HG03159 (cell line): Measurements from ENCODE around the gene SMAD5.

Source experiments
- ATAC-seq: cut with Tn5 transposase; IDR thresholded peaks from one replicate; pipeline ENCODE4 v1.9.1; 2021; ENCODE audit warnings: mild to moderate bottlenecking, moderate library complexity; ENCODE audit not compliant: unreplicated experiment

SMAD5 gene

DNA sequence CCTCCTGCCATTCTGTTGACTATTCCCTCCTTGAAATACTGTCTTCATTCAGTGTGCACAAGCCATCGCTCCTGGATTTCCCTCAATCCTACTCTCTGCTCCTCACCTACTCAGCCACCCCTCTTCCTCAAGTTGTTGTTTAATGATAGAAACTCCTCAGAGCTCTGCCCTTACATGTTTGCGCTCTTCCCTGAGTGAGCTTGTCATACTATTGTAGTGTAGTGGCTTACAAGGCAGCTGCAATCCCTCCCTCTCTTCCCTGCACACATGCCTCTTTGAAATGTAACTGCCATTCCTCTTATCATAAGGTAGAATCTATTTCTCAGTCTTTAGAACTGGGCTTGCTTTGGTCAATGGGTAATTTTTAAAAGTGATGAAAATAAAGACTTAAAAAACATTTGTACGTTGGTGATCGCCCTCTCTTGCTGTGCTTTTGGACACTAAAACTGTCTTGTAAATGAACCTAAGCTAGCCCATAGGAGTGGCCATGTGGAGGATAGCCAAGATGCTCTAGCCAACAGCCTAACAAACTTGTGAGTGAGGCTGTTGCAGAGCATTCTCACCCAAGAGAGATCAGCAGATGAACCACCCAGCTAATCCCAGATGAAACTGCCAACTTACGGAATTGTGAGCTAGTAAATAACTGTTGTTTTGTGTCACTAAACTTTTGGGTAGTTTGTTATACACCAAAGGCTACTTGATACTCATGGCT, 18.1 kb upstream of the SMAD5 start:
- no peak for ATAC-seq

DNA sequence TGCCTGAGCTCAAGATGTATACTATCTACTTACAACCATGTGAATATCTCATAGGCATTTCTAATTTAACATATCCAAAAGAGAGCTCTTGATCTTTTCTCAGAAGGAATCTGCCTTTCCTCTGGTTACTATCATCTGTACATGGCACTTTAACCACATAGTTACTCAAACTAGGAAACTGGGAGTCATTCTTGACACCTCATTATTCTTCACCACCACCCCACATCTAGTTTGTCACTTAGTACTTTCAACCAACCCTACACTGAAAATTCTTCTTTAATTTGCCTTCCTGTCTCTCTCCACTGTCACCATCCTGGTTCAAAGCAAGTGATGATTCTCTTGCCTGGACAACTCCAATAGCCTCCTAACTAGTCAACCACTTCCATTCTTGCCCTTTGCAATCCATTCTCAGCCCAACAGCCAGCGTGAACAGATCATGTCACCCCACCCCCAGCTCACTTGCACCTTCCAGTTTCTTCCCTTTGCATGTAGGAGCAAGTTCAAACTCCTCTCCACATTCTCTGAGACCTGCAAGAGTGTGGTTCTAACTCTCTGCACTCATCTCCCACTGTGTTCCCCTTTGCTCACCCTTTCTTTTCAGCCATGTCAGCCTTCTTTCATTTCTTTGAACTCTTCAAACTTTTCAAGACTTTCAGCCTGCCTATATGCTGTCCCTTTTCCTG, 17.3 kb upstream of the SMAD5 start:
- no peak for ATAC-seq

DNA sequence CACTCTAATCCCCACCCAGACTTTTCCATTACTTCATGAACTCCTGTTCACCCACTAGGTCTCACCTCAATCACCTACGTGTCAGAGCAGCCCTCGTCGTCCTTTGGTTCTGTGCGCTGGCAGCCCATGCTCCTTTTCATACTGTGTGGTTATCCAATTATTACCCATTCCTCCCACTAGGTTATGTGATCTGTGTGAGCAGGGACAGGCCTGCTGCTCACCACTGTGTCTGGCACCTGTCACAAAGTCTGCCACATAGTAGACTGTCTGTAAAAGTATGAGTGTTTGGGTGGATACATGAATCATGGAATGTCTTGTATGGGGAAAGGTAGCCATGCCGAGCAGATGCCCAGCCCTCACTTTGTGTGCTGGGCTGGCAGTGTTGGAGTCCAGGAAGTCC, 12.1 kb upstream of the SMAD5 start:
- no peak for ATAC-seq

DNA sequence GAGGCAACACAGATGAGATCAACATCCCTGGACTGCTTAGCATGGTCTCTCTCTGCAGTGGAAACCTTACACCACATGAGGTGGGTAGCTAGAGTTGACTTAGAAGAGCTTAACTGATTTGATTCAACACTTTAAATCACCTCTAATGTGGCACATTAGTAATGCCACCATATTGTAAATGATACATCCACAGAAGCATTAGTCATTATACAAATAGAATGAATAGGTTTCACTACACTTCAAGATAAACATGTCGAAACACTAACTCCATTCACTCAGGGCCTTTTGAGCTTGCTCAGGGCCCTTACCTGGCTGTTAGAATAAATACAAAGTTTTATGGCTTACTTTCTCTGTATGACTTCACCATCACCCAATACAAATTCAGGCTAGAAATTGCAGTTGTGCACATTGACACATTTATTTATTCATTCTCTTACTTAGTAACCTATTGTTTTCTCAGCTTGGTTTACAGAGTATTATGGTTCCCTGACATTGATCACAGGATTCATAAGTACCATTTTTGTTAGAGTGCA, 9.3 kb upstream of the SMAD5 start:
- no peak for ATAC-seq

DNA sequence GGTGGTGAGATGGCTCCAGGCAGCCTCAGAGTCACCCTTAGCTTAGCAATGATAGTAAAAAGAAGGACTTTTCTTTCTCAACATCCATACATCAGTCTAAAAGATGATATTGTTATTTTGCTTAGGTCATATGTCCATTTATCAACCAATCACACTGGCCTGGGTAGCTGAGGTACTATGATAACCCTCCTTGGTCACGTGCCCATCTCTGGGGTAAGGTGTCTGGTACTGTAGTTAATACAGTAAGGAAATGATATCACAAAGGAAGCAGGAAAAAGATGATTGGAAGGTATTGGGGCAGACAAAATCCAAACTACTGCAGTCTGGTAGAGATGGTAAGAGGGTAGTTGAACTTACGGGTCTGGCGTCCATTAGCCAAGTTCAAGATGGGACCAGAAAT, 5.1 kb upstream of the SMAD5 start:
- no peak for ATAC-seq

DNA sequence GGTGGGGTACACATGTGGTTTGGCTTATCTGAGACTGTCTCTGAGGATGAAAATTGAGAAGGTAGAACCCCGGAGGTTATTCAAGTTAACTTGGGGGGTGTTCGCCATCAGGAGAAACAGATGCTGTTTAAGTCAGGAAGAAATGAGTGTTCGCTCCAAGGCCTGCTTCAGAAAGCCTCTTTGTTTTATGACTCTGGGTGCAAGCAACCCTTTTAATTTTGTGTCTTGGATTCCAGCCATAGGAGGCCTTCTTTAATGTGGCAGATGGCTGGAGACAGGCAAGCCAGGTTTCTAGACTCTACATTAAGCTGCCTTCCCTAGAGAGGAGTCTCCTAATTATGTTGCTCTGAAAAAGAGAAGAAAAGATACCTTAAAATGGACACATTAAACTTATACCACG, 4.2 kb upstream of the SMAD5 start:
- ATAC-seq: no peak

DNA sequence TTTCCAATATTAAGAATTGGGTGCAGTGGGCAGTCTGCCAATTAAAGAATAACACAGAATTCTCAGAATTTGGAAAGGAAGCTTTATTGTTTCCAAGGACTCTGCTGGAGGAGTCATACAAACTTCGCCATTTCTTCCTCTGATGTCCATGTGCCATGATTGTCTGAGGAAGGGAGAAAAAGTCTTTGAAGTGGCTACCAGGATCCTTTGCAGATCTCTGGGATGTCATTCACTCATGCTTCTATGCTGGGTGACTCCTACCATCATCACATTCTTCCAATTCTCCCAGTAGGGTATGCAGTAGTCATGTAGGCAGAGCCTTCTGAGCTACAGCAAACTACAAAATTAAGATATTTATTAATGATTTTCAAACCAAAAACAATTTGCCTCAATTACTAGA, 3.2 kb upstream of the SMAD5 start:
- no peak for ATAC-seq

DNA sequence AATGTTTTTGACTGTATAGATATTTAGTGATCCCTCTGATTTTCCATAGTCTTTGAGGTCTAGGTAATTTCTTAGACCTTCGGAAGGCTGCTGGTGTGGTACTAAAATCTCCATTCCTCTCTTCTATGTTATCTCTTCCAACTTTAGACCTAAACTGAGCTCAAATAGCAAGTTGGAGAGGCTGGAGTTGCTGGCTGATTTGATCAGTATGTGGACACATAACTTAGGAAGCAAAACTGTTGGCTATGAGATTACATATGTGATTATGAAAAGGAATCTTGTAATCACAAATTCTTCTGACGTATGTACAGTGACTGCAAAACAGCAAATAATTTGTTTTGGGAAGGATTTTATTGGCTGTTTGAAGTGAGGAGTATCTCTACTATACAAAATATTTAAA, 2.1 kb upstream of the SMAD5 start:
- no peak for ATAC-seq

DNA sequence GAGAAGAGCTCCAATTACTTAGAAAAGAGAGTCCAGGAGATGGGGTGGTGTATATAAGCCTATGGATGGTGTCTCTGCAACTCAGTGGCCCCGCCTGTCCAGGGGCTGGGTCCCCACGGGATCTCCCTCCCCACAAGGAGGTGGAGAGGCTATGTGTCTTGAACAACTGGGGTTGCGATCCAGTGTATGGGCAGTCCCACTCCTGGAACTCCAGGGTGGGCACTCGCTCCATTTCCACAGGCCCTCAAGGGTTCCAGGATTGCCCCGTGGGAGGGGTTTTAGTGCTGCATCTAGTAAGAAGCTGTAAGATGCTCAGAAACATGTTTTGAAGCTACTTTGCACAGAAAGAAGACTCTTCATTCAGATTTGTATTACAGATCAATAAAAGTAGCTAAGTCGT, 558 bp upstream of the SMAD5 start:
- ATAC-seq: peak; percentile 9

DNA sequence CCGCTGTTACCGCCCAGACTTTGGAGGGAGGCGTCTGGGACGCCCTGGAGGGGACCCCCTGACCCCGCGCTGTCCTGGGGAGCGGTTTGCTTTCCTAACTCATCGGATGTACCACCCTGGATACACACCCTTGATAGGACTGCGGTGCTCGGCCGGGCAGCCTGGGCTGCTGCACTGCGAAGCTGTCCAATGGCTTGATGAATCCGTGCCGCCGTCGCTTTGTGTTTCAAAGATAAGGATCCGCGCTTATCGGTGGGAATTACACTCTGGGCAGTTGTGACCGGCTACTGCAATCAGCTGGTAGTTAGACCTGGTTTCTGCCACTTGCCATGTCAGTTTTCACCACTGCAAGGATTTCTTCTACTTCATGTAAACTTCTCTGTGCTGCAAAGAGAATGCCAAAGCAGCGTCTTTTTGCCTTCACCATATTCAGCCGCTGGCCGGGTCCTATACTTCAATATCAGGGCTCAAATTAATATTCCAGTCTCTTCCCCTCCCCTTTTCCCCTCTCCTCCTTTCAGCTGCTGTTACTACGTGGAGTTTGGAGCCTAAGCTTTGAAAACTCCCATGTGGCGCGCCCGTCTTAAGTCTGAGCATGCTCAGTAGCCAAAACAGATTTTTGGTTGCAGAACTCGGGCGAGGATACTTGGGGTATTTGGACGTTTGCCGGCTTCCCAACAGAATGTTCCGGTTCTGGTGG, 727 bp downstream of the SMAD5 start:
- peak; percentile 33 for ATAC-seq

DNA sequence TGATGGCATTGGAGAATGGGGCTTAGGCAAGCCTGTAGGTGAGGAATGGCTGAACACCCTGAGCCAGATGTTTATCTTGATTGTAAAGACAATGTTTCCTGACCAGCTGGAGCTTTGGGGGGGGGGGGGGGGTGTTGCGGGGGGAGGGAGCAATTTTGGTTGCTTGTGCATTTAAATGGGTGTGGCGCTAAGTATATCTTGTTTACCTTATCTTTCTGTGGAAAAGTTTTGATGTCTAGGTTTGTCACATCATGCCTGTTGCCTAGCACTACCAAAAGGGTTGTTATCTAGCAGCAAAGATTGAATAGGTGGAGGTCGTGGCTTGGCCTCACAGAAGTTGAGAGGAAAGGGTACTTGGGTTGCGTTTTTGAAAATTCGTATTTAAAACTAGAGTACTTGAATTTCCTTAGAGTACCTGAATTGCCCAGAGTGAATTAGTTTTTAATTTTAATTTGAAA, 1.3 kb downstream of the SMAD5 start:
- ATAC-seq: no peak

DNA sequence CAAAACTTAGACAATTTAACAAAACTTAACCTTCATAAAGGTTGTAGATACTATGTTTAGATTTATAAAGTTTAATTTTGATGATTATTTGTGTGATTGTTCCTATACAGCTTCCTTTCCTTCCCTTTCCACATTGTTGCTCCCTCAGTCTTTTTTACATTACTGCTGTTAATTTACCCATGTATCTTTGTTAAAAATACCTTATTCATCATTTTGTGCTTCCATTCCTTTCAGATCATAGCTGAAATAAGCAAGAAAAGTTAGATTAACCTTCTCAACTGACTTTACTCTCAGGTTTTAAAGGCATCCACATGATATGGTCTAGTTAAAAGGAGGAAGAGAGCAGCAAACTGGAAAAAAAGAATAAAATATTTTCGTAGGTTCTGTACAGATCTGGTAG, 2.0 kb downstream of the SMAD5 start:
- no peak for ATAC-seq

DNA sequence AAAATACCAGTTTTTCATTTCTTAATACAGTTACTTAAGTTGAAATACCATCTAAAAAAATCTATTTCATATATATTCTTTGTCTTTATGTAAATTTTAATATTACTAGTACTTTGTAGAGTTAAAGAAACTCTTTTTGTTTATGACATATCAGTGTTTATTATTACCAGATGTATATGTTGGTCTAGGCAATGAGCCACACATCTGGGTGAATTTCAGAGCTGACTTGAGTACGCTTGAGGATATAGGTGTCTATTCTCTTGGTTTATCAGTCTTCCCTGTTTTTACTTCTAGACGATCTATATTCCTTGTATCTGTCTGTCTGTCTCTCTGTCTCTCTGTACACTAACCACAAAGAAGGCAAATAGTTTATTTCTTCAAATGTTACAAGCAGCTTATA, 2.9 kb downstream of the SMAD5 start:
- ATAC-seq: no peak

DNA sequence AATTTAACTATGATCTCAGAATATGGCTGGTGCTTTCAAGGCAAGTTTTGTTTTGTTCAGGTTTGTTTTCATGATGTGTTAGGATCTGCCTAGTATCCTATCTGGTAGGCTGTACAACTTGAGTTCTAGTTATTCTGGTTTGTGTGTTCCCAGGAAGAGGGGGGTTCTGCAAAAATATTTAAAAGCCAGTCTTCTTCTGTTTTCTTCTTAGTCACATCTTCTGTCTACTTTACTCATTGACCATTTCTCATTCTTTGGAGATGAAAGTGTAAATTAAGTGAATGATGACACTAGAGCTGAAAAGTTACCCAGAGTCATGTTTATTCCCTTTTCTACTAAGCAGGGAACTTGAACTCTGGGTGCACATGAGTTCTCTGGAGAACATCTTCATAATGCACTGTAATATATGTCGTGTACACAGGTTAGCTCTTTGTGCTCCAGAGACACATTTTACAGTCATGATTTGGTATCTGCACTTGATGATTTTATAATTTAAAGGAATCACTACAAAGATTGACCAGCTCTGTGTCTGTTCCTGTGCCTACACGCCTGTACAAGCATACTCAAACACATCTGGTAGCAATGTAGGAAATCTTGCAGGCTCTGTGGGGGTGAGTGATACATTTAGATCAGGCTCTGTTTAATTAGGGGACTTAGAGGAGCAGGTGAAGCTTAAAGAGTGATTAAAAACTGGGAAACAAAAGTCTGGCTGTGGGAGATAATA, 5.0 kb downstream of the SMAD5 start:
- no peak for ATAC-seq

DNA sequence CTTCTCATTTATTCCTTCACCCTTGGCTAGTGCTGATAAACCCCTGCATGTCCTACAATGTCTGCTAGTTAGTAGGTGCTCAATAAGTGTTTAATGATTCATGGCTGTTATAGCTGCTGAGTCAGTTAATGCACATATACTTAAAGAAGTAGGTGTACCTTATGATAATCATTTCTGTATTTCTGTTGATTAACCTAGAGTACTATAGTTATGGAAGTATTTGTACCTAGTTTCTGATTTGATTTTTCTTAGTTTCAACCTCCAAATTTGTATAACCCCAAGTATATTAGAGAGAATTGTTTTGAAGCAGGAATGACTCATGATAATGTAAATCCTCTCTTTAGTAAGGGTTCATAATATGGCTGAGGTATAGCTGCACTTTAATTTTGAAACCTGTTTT, 8.9 kb downstream of the SMAD5 start:
- peak; percentile 86 for ATAC-seq

DNA sequence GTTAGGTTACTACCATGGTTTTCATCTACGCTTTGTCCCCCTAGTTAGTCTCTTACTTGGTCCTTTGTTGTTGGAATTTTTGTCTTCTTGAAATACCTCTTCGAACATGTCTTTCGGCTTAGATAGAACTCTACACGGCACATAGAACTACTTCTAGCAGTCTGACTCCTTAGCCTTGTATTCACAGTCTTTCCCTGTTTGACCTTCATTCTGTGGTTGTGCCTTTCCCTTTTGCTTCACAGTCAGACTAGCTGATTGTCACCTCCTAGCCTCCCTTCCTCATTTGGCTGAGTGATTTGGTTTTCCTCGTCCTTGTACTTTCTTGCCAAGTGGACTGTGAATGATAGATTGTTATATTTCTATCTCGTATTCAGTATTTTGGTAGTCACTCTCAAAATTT, 10.7 kb downstream of the SMAD5 start:
- no peak for ATAC-seq

DNA sequence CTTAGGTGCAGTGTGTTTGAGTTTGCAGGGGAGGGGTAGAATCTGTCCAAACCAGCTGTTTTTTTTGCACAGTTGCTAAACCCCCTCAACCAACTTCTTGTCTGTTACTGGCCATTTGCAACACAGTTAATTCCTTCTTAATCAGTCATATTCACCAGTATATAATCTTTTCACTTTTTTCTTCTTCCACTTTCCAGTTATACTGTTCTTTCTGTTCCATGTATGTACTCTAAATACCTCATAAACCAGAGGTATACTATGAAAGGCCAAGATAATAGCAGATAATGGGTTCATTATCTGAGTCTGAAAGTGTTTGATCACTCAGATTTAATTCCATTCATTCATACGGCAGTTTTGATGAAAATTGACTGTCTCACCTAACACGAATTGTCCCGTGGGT, 11.1 kb downstream of the SMAD5 start:
- ATAC-seq: no peak

DNA sequence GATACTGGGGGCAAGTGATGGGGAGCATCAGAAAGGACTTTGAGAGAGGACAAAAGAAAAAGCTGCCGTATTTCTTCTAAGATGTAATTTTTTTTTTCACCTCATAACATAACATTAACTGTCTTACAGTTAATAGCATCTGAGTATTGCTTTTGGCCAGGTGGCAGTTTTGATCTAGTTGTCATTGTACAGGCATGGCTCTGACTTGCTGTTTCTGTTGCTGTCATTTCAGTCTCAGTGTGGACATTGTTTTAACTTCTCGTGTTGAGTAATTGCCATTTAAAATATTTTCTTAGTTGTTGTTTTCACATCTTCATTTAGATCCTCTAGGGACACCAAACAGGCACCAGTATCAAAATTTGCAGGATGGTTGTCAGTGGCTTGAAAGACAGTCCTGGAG, 12.4 kb downstream of the SMAD5 start:
- peak; percentile 40 for ATAC-seq

DNA sequence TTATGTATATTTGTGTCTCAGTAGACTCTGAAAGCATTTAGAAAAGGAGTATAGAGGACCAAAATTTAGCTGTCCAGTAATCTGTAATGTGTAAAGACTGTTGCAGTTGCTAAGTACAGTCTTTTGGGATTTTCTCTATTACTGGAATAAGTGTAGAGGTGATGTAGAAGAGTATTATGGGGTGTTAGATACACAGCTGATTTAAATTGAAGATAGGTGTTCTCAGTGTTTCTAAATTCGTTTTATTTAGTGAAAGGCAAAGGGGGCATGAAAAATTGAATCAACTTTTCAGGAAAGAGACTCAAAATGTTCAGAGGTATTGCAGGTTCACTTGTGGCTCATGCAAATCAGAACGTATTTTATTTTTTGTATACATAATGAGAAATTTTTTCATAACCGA, 13.6 kb downstream of the SMAD5 start:
- no peak for ATAC-seq

DNA sequence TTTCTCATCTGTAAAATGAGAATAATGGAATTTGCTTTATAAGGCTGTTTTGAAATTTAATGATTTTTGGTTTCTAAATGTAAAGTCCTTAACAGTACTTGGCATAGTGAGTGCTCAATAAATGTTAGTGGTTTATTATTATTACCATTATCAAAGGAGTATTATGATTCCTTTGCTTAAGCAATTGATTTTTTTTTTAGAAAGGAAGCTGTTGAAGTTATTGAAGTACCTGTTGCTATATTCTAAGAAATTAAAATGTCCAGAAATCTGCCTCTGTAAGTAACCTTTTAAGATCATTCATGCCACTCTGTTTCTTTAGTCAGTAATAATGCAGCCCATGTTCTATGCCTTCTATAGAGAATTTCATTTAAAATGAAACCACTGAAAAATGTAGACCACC, 15.0 kb downstream of the SMAD5 start:
- no peak for ATAC-seq

DNA sequence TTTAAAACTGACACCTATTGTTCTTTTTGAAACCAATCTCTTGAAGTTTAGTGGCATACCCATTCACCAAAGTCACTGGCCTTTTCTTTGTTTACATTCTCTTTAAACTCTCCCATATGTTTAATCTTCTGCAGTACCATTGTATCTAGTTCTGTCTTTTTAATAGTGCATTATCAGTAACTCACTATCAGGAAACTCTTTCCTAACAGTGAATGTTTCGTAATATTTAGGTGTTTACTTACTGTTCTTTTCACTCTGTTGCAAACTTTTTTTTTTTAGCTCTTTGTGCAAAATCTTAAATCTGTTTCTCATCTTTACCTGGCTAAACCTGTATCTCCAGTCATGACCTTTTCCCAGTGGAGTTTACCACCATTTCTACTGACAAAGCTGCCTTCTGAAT, 17.2 kb downstream of the SMAD5 start:
- ATAC-seq: no peak
